Neuronal stem cell (in vitro differentiated cells): ENCODE measurements around the gene PDLIM7. TPM values are rescaled to one million over a fixed set of nuclear protein-coding genes. Genes with fewer than 3 reads are reported as not detected.
A peak's percentile ranks its signal among the peaks of the same experiment; 100 is the strongest.

Experiments used
- DNase-seq: peaks from one replicate; pipeline ENCODE4 v3.0.0-alpha.2; 2013; ENCODE audit warnings: low spot score
- H2AFZ ChIP-seq: one replicate; pipeline ENCODE4 v1.6.1; 2013; ENCODE audit warnings: mild to moderate bottlenecking, low read length, inconsistent platforms
- H2AK5ac ChIP-seq: 2 replicates; pipeline ENCODE4 v1.6.1; 2013; ENCODE audit warnings: low read depth, mild to moderate bottlenecking, inconsistent platforms, low read length, moderate library complexity, mixed read lengths
- H2BK120ac ChIP-seq: 2 replicates; pipeline ENCODE4 v1.6.1; 2013; ENCODE audit warnings: low read depth, mild to moderate bottlenecking, inconsistent platforms, low read length, moderate library complexity, mixed read lengths
- H2BK12ac ChIP-seq: one replicate; pipeline ENCODE4 v1.6.1; 2013; ENCODE audit warnings: low read length, inconsistent platforms
- H2BK15ac ChIP-seq: 2 replicates; pipeline ENCODE4 v1.6.1; 2013; ENCODE audit warnings: mild to moderate bottlenecking, low read length, inconsistent platforms, mixed read lengths
- H2BK5ac ChIP-seq: one replicate; pipeline ENCODE4 v1.6.1; 2013; ENCODE audit warnings: inconsistent platforms, mild to moderate bottlenecking, low read length, moderate library complexity
- H3K14ac ChIP-seq: one replicate; pipeline ENCODE4 v1.6.1; 2013; ENCODE audit warnings: low read length, inconsistent platforms
- H3K18ac ChIP-seq: 2 replicates; pipeline ENCODE4 v1.6.1; 2013; ENCODE audit warnings: low read length, inconsistent platforms
- H3K23ac ChIP-seq: 2 replicates; pipeline ENCODE4 v1.6.1; 2013; ENCODE audit warnings: low read depth, mild to moderate bottlenecking, mixed read lengths, low read length, inconsistent platforms; ENCODE audit not compliant: poor library complexity
- H3K27ac ChIP-seq: replicated peaks from 3 replicates; pipeline ENCODE4 v1.5.1; 2013; ENCODE audit warnings: low read length, inconsistent platforms
- H3K27me3 ChIP-seq, 3 experiments: 2 replicates each; pipeline ENCODE4 v1.6.1; 2013; ENCODE audit warnings: low read length in 3 of 3, mild to moderate bottlenecking in 2 of 3, inconsistent platforms in 1 of 3, low read depth in 1 of 3, mixed read lengths in 1 of 3, moderate library complexity in 1 of 3; ENCODE audit not compliant: control insufficient read depth in 3 of 3, insufficient read depth in 3 of 3
- H3K36me3 ChIP-seq, 2 donors: replicated peaks in 1 of 2; 2 replicates each; pipeline ENCODE4 v1.6.1; 2013; ENCODE audit warnings: low read length in 2 of 2; ENCODE audit not compliant: control insufficient read depth in 2 of 2, insufficient read depth in 2 of 2
- H3K4ac ChIP-seq: 2 replicates; pipeline ENCODE4 v1.6.1; 2013; ENCODE audit warnings: inconsistent platforms, mild to moderate bottlenecking, low read length, moderate library complexity
- H3K4me1 ChIP-seq, 2 donors: 1 replicate in 1 of 2; 2 replicates in 1 of 2; pipeline ENCODE4 v1.6.1; 2013; ENCODE audit warnings: low read length in 2 of 2, low read depth in 1 of 2; ENCODE audit not compliant: control insufficient read depth in 2 of 2, insufficient read depth in 1 of 2
- H3K4me2 ChIP-seq: one replicate; pipeline ENCODE4 v1.6.1; 2013; ENCODE audit warnings: mild to moderate bottlenecking, low read length, inconsistent platforms; ENCODE audit not compliant: insufficient read depth, poor library complexity, severe bottlenecking
- H3K4me3 ChIP-seq, 2 donors: 2 replicates each; pipeline ENCODE4 v1.5.1; 2013; ENCODE audit warnings: low read length in 2 of 2, mild to moderate bottlenecking in 2 of 2, inconsistent platforms in 1 of 2, moderate library complexity in 1 of 2
- H3K79me1 ChIP-seq: one replicate; pipeline ENCODE4 v1.6.1; 2013; ENCODE audit warnings: low read depth, mild to moderate bottlenecking, inconsistent platforms, low read length, moderate library complexity
- H3K9ac ChIP-seq: one replicate; pipeline ENCODE4 v1.6.1; 2013; ENCODE audit warnings: mild to moderate bottlenecking, low read depth, low read length, inconsistent platforms; ENCODE audit not compliant: poor library complexity
- H3K9me3 ChIP-seq, 2 donors: replicated peaks in 1 of 2; 2 replicates each; pipeline versions ENCODE3 to v1.6.1; 2013; ENCODE audit warnings: low read length in 2 of 2, mild to moderate bottlenecking in 2 of 2, inconsistent platforms in 1 of 2, low read depth in 1 of 2, mixed read lengths in 1 of 2, moderate library complexity in 1 of 2; ENCODE audit not compliant: control insufficient read depth in 2 of 2, insufficient read depth in 1 of 2
- H4K8ac ChIP-seq: one replicate; pipeline ENCODE4 v1.6.1; 2013; ENCODE audit warnings: low read depth, mild to moderate bottlenecking, inconsistent platforms, low read length, moderate library complexity
- H4K91ac ChIP-seq: one replicate; pipeline ENCODE4 v1.6.1; 2013; ENCODE audit warnings: low read length, low read depth, mild to moderate bottlenecking, inconsistent platforms; ENCODE audit not compliant: poor library complexity
- WGBS, 2 donors: extraction: QIAGEN DNeasy Blood & Tissue Kit; methylation state at CpG; one replicate each; pipeline ENCODE4 v1.1.7; 2013; ENCODE audit warnings: missing lambda C conversion rate in 2 of 2, mixed read lengths in 1 of 2; ENCODE audit not compliant: insufficient read length in 2 of 2, insufficient replicate concordance in 1 of 2; ENCODE audit errors: extremely low coverage in 2 of 2; 5-methylcytosine and 5-hydroxymethylcytosine counted together
- polyA plus RNA-seq, 2 experiments: library from polyadenylated mRNA; stranded (reverse); fragments of 200-250 nt; gene quantifications; one replicate each; pipeline ENCODE4 v1.2.3, GENCODE V29; 2013

Gene PDLIM7, protein sequence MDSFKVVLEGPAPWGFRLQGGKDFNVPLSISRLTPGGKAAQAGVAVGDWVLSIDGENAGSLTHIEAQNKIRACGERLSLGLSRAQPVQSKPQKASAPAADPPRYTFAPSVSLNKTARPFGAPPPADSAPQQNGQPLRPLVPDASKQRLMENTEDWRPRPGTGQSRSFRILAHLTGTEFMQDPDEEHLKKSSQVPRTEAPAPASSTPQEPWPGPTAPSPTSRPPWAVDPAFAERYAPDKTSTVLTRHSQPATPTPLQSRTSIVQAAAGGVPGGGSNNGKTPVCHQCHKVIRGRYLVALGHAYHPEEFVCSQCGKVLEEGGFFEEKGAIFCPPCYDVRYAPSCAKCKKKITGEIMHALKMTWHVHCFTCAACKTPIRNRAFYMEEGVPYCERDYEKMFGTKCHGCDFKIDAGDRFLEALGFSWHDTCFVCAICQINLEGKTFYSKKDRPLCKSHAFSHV
- polyA plus RNA-seq (2013, experiment 1 of 2) = 206 TPM
- 193 TPM for polyA plus RNA-seq (2013, experiment 2 of 2)

DNA sequence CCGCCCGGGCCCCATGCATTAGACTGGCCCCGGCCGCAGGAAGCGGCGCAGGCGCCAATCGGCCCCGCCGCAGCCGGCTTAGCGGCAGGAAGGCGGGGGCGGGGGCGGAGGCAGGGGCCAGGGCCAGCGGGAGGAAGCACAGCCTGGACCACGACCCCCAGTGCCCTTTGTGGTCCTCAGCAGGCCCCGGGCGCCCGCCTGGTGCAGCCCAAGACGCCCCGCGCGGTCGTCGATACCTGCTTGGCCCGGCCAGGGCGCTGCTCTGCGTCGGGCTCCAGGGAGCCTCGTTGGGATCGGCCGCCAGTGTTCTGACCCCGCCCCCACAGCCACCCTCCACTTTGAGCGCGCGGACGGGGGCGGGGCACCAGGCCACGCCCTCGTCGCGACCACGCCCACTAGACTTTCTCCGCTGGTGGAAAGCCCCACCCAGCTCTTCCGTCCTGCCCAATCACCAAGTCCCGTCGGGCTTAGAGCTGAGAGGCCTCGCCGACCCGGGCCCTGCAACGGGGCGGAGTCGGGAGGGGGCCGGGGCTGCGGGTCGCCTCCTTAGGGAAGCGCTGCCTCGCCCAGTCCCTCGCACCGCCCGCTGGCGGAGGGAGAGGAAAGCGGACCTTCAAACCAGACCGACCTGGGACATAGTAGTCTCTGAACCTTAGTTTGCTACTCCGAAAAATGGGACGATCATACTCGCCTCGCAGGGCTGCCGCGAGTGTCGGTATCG lies at the start of gene PDLIM7:
PDLIM7 (minus strand) TSS at position 313 of the 721 bp plus-strand sequence. CDS start 1,092 bp downstream, outside the sequence.
- H3K9ac ChIP-seq = peak within 1 kb of the TSS; percentile 96
- H3K27me3 ChIP-seq = peaks cover 0 to 14% (median 0%) of the 10 kb centered on the region in 3 experiments
- no peaks in the 10 kb centered on the region for H3K9me3 ChIP-seq
- peak within 1 kb of the TSS; percentile 89 for H3K4me2 ChIP-seq
- H3K4ac ChIP-seq = peak within 1 kb of the TSS; percentile 19
- peaks cover 41% of the 10 kb centered on the region in 2 donors for H3K4me1 ChIP-seq
- peak within 1 kb of the TSS; percentile 50 for H2BK12ac ChIP-seq
- H2BK15ac ChIP-seq = peak within 1 kb of the TSS; percentile 98
- peak within 1 kb of the TSS; percentile 98 for H2AK5ac ChIP-seq
- H4K8ac ChIP-seq = peak within 1 kb of the TSS; percentile 68
- H3K23ac ChIP-seq = peak within 1 kb of the TSS; percentile 90
- peak within 1 kb of the TSS; percentile 87 for H4K91ac ChIP-seq
- H3K18ac ChIP-seq = peak within 1 kb of the TSS; percentile 97
- peak within 1 kb of the TSS; percentile 74 for H2AFZ ChIP-seq
- H3K4me3 ChIP-seq = peak within 1 kb of the TSS; percentile 88 to 89
- H3K36me3 ChIP-seq = peaks cover 13 to 38% of the 10 kb centered on the region in 2 donors
- H3K14ac ChIP-seq = peak within 1 kb of the TSS; percentile 87
- peak within 1 kb of the TSS; percentile 99 for H2BK5ac ChIP-seq
- H2BK120ac ChIP-seq = peak within 1 kb of the TSS; percentile 37
- DNase-seq = peak; percentile 99
- H3K79me1 ChIP-seq = peaks cover 6% of the 10 kb centered on the region
- WGBS, 2 donors = no CpG with 5 or more reads among the region's 73 CpGs
- H3K27ac ChIP-seq = peak within 1 kb of the TSS; percentile 95

DNA sequence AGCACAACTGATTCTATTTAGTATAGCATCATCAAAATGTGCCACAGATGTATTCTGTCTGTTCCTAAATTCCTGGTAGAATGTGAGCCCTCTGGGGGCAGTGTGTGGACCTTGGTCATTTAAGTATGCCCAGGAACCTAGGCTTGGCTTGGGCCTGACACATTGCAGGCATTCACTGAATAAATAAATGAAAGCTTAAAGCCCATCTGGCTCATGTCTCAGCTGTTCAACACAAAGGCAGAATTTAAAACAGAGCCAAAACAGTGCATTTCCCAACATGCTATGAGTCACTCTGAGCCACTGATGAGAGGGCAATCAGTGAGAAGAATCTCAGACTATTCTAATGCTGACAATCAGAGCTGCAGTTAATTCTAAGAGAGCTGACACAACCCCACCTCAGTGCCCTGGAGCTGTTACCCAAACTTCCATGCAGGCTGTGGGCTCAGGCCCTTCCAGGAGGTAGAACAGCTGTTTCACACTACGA lies 48.9 kb upstream of the PDLIM7 start:
- H2BK12ac ChIP-seq = no peak overlapping the region
- peaks cover 6 to 60% of the 10 kb centered on the region in 2 donors for H3K36me3 ChIP-seq
- DNase-seq = no peak
- H3K23ac ChIP-seq = no peak overlapping the region
- H2AK5ac ChIP-seq = no peak overlapping the region
- no peak overlapping the region for H3K4me2 ChIP-seq
- WGBS, 2 donors = no CpG with 5 or more reads among the region's 1 CpG
- H4K91ac ChIP-seq = no peak overlapping the region
- no peak overlapping the region for H3K4me3 ChIP-seq
- H2BK5ac ChIP-seq = no peak overlapping the region
- H3K4me1 ChIP-seq = peaks cover 17 to 27% of the 10 kb centered on the region in 2 donors
- H3K18ac ChIP-seq = no peak overlapping the region
- H3K4ac ChIP-seq = no peak overlapping the region
- no peak overlapping the region for H4K8ac ChIP-seq
- no peak overlapping the region for H3K9ac ChIP-seq
- no peaks in the 10 kb centered on the region for H3K27me3 ChIP-seq
- no peak overlapping the region for H2BK120ac ChIP-seq
- no peak overlapping the region for H3K14ac ChIP-seq
- H2AFZ ChIP-seq = no peak overlapping the region
- no peaks in the 10 kb centered on the region for H3K9me3 ChIP-seq
- no peak overlapping the region for H2BK15ac ChIP-seq
- peak overlapping the region; percentile 14 for H3K27ac ChIP-seq
- no peaks in the 10 kb centered on the region for H3K79me1 ChIP-seq

DNA sequence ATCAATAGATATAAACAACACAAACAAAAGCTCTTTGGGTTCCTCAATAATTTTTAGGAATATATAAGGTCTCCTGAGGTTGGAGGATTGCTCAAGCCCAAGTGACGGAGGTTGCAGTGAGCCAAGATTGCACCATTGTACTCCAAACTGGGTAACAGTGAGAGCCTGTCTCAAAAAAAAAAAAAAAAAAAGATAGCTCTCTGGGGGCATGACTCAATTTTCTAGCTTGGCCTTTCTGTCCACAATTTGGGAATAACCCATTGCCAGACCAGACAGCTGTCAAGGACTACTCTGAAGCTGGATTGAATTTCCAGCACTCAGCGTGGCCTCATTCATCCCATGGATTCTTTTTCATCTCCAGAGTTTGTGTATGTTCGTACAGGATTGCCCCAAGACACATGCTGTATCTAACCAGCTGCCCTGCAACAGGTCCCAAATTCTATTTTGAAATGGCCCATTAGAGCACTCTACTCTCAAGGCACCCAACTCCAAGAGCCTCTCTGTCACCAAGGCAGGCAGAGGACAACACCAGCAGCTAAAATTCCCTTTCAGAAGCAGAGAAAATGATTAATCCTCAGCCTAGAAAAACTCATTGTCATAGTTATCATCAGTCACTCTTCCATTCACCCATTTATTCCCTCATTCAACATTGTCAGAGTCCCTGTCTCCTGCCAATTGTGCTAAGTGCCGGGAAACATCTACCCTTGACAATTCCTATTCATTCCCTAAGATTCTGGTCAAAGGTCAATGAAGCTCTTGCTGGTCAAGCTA lies 48.3 kb upstream of the PDLIM7 start:
- Histone ChIP-seq H3K4ac (no peak overlapping the region), H3K14ac (no peak overlapping the region), H3K18ac (no peak overlapping the region), H3K79me1 (no peaks in the 10 kb centered on the region), H4K91ac (no peak overlapping the region), H3K9me3 (no peaks in the 10 kb centered on the region), H3K4me2 (no peak overlapping the region), H2BK15ac (no peak overlapping the region), H3K23ac (no peak overlapping the region), H3K4me3 (no peak overlapping the region), H3K27ac (peak overlapping the region; percentile 14), H3K27me3 (no peaks in the 10 kb centered on the region), H2BK12ac (no peak overlapping the region), H2BK120ac (no peak overlapping the region), H2AK5ac (no peak overlapping the region), H4K8ac (no peak overlapping the region), H2AFZ (no peak overlapping the region), H3K9ac (no peak overlapping the region), H3K4me1 (peaks cover 17 to 27% of the 10 kb centered on the region in 2 donors), H3K36me3 (peaks cover 6 to 59% of the 10 kb centered on the region in 2 donors), H2BK5ac (no peak overlapping the region)
- DNase-seq = no peak
- WGBS, 2 donors = no CpG with 5 or more reads among the region's 4 CpGs
